ENCODE results near the gene APLF.

DNA sequence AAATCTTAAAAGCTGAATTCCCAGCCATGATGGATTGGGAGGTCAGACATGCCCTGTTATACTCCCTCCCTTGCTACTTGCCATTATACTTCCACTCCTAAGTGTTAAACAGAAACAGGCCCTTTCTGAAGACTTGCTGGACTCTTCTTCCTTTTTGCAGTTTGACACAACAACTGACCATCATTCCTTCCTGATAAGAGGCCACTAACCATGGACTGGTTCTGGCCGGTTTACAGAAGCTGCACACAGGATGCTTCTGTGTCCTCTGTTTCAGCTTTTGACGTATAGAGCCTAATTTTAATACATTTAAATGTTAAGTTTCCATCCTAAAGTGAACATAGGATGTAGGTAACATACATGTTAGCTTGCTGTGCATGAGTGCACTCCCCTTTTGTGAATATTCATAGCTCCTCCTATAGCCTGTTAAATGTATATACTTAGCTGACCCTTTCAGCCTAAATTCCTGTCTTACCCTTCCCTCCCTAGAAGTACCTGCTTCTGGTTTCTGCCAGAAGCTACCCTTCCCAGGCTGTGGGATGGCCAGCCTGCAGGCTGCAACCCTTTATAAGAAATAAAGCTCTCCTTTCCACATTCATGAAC, 13.5 kb upstream of the APLF start:
- TF ChIP-seq, protein P1, sequence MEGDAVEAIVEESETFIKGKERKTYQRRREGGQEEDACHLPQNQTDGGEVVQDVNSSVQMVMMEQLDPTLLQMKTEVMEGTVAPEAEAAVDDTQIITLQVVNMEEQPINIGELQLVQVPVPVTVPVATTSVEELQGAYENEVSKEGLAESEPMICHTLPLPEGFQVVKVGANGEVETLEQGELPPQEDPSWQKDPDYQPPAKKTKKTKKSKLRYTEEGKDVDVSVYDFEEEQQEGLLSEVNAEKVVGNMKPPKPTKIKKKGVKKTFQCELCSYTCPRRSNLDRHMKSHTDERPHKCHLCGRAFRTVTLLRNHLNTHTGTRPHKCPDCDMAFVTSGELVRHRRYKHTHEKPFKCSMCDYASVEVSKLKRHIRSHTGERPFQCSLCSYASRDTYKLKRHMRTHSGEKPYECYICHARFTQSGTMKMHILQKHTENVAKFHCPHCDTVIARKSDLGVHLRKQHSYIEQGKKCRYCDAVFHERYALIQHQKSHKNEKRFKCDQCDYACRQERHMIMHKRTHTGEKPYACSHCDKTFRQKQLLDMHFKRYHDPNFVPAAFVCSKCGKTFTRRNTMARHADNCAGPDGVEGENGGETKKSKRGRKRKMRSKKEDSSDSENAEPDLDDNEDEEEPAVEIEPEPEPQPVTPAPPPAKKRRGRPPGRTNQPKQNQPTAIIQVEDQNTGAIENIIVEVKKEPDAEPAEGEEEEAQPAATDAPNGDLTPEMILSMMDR (IDR thresholded peaks at IDR 0.05) = no peak
- no peak for TF ChIP-seq POLR2A (IDR thresholded peaks at IDR 0.05)
